CD4-positive, alpha-beta T cell treated with Interleukin-12 subunit alpha and Interleukin-12 subunit beta, for 1 hour (primary cell): ENCODE results near the gene P2RY1.
"Not testable (repeated sequence)": the region's sequence is repeated elsewhere in the genome, so short reads cannot be mapped to it uniquely, and the experiment has no call there.

ENCODE experiments used
- DNase-seq: peaks from one replicate; pipeline ENCODE4 v3.0.0-alpha.2; 2020

The P2RY1 gene

DNA sequence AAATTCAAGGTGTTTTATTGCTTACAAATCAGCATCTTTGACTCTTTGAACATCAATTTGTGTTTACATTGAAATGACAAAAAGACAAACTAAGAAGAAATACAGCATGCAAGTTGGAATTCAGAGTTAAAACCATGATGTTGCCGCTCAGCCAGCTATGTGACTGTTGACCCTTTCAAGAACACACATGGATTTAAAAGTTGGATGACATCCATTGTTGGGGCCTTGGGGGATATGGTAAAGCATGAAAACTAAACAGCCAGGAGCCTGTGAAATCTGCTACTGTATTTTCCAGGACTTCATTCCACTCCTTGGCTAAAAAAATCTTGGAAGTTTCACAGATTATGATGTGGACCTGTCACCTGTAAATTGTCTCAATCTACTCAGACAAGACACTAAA lies 4.6 kb downstream of the P2RY1 start:
- DNase-seq = no peak

DNA sequence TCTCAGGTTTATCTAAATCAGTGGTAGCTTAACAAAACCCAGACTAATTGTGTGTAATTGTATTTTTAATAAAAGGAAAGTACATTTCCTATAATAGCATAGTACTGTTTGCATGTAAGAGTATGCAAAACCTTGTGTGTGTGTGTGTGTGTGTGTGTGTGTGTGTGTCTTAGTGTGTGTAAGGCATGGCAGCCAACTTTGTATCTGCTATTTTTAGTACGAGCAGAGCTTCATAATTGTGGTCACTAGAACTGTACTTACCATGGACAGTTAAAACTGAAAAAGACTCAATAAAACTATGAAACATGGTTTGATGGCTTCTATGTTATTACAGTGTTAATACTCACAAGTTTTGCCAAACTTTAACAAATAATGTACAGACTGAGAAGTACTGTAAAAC lies 6.2 kb downstream of the P2RY1 start:
- DNase-seq = no peak

DNA sequence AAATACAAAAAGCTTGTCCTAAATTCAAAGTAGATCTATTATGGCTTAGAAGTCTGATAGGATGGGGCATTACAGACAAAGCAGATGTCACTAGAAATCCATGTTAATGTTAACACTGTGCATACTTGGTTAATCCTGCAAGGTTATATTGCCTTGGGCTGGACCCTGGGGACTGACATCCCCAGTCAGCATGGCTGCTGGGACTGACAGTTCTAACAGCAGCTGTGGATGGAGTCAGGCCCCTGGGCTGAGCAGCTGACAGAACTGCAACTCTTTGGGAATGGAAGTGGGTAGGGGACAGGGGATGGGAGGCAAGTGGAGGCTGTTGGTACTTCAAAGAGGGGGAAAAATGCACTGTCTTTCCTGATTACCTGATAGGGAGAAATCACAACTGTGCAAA lies 7.5 kb downstream of the P2RY1 start:
- DNase-seq = no peak

DNA sequence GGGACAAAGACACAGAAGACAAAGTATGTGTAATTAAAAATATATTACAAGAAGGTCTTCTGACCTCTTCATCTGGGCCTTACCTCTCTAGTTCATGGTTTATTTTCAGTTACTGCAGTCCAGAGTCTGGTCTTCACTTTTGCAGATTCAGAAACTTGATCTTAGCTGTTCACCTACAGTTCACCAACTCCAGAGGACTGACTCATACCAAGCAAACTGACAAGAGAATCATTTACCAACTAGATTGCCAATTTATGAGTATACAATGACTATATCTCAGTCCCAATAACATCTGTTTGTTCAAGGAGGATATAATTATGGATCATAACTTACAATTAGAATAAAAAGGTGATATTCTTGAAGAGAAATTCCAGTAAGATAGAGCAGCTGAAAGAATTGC lies 9.0 kb downstream of the P2RY1 start:
- DNase-seq = no peak

DNA sequence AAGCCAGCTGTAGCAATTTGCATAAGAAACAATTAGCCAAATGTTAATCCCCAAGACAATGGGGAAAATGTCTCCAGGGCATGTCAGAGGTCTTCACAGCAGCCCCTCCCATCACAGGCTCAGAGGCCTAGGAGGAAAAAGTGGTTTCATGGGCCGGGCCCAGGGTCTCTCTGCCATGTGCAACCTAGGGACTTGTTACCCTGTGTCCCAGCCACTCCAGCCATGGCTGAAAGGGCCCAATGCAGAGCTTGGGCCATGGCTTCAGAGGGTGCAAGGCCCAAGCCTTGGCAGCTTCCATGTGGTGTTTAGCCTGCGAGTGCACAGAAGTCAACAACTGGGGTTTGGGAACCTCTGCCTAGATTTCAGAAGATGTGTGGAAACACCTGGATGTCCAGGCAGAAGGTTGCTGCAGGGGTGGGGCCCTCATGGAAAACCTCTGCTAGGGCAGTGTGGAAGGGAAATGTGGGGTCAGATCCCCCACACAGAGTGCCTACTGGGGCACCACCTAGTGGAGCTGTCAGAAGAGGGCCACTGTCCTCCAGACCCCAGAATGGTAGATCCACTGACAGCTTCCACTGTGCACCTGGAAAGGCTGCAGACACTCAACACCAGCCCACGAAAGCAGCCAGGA lies 11.8 kb downstream of the P2RY1 start:
- not testable (repeated sequence) for DNase-seq

DNA sequence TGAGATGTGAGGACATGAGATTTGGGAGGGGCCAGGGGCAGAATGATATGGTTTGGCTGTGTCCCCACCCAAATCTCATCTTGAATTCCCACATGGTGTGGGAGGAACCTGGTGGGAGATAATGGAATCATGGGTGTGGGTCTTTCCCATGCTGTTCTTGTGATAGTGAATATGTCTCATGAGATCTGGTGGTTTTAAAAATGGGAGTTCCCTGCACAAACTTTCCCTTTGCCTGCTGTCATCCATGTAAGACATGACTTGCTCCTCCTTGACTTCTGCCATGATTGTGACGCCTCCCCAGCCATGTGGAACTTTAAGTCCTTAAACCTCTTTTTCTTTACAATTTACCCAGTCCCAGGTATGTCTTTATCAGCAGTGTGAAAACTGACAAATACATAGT lies 12.7 kb downstream of the P2RY1 start:
- not testable (repeated sequence) for DNase-seq

DNA sequence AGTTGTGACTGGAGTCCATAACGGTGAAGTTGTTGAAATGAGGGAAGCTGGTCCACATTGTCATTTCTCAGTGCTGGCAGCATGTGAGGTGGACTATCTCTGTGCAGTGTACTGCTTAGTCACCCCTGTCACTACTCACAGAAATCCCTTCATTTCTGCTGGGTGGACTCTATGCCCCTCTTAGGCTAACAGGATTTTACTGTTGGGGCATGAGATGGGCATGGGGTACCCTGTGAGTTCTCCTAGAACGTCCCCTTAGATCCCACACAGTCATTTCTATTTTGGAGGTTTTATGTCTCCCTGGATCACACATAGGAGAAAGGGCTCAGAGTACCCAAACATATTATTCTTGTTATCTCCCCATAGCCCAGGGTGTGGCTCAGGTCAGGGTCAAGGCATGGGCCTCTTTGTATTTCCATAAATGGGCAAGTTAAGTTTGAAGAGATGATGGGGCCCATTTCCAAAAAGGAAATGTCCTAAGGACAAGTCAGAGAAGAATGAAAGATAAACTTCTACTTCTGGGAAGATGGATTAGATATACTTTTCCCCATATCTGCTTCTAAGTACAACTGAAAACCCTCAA lies 15.2 kb downstream of the P2RY1 start:
- no peak for DNase-seq

DNA sequence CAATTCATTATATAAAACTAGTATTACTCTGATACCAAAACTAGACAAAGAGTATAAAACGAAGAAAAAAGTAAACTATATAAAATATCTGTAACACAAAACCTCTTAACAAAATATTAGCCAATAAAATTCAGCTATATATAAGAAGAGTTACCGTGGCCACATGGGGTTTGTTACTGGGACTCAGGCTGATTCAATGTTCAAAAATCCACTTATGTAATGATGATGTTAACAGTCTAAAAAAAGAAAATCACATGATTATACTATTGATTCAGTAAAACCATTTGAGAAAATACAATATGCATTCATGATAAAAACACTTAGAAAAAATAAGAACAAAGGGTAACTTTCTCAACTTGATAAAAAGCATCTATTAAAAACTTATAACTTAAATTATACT lies 18.3 kb downstream of the P2RY1 start:
- no peak for DNase-seq

DNA sequence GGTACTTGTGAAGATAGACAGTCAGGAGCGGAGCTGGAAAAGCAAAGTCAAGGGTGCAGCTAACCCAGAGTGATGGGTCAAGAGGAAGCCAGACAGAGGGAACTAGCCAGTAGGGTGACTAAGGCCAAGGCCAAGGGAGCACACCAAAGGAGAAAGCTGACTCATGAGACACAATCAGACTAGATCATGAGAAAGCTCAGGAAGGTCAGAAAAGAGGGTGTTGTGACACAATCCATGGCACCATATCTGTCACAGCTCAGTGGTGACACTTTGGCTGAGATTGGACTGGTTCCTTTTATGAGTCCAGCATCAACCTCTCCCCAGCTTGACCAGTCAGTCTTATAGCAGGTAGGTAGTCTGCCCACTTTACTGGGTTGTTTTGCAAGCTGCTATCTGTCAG lies 22.2 kb downstream of the P2RY1 start:
- DNase-seq = no peak

DNA sequence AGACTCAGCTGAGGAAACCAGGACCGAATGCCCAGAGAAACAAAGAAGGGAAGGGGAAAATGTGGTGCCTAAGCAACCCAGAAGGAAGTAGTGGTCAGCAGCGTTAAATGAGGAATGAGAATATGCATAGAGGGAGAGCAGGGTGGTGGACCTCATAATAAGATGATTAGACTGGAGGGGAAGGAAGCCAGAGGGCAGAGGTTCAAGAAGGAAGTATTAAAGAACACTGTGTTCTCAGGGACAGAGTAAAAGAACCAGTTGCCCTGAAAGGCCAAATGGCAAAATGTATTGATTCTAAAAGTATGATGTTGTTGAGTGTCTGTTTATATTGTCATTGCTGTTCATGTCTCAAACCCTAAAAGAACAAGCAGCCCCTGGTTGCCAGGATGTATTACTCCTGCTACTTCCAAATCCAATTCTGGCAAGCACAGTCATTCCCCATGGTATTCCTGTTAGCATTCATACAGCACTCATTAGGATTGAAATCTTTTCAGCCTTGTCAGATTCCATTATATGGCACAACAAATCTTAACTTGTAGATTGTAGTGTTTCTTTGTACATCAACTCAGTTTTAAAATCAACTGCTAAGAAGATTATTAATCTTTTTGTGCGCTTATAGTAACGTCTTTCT lies 23.4 kb downstream of the P2RY1 start:
- no peak for DNase-seq

DNA sequence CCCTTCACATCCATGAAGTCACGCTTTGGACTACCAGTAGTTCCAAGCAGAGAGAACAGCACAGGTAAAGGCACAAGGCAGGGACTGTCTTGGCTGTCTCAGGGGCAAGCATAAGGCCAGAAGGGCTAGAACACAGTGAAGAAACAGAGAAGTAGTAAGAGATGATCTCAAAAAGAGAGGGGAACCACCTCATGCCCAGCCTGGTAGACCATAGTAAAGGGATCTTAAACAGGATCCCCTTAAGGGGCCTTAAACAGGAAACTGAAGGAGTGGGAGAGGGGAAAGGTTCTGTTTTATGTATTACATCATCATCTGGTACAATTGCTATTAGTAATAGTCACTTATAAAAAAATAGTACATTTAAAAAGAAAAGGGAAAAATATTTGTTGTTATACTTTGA lies 25.8 kb downstream of the P2RY1 start:
- DNase-seq = no peak

DNA sequence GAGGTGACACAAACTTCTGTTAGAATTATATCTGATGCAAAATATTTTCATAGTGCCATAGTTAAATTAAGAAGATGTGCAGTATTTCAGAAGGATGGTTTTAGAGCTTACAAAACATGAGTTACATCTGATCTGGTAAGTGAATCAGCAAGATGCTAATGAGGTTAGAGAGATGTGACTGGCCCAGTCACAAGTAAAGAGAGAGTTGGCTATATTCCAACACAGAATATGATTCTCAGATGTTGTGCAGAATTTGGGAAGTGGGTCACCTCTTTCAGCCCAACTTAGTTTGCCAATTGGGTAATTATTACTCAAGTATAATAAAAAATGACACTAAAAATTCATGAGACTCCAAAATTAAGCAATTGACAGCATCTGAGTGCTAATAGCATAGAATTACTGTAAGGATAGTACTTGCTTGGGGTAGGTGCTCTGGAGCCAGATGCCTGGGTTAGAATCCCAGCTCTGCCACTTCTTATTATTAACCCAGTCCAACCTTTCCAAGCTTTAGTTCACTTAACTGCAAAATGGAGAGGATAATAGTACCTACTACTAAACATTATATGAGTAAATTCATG lies 30.8 kb downstream of the P2RY1 start:
- DNase-seq = no peak

DNA sequence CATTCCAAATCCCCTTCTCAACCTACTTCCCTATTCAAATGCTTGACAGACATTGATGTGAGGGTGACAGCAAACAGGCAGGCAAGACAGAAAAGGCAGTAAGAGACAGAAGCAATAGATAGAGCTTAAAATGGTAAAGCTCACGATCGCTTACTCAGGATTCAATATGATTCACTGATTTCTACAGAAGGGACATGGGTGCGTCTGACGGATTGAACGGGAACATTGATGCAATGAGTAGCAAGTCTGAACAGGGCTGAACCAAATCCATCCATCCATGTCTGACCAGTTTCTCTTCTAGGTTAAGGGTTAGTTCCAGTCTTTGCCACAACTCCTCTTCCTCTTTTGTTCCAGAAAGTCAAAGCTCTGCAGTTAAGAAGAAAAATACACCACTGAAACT lies 35.1 kb downstream of the P2RY1 start:
- no peak for DNase-seq

DNA sequence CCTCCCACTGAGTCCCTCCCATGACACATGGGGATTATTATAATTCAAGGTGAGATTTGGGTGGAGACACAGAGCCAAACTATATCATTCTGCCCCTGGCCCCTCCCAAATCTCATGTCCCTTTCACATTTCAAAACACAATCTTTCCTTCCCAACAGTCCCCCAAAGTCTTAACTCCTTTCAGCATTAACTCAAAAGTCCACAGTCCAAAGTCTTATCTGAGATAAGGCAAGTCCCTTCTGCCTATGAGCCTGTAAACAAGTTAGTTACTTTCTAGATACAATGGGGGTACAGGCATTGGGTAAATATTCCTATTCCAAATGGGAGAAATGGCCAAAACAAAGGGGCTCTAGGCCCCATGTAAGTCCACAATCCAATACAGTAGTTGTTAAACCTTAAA lies 38.4 kb downstream of the P2RY1 start:
- DNase-seq = not testable (repeated sequence)

DNA sequence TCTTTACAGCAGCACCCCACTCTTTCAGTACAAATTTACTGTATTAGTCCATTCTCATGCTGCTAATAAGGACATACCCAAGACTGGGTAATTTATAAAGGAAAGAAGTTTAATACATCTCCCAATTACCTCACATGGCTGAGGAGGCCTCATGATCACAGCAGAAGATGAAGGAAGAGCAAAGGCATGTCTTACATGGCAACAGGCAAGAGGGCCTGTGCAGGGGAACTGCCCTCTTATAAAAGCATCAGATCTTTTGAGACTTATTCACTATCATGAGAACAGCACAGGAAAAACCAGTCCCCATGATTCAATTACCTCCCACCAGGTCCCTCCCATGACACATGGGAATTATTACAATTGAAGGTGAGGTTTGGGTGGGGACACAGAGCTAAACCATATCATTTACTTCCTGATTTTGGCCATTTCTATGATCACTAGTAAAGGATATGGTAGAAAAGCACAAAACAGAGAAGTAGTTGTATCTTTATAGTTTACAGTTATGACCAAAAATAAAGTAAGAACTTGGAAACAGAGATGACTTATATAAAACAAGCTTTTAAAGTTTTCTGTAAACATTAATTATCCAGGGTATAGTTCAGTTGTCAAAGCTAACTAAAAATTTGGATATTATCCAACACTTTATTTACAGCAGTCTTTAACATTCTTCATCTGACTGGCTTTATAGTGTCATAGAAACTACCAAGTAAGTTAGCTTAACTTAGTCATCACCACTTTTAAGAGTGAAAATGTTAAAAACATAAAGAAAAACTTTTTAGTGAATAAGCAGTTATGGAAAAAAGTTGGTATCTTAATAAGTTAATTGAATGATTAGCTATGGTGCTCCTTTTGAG lies 40.2 kb downstream of the P2RY1 start:
- DNase-seq = no peak

DNA sequence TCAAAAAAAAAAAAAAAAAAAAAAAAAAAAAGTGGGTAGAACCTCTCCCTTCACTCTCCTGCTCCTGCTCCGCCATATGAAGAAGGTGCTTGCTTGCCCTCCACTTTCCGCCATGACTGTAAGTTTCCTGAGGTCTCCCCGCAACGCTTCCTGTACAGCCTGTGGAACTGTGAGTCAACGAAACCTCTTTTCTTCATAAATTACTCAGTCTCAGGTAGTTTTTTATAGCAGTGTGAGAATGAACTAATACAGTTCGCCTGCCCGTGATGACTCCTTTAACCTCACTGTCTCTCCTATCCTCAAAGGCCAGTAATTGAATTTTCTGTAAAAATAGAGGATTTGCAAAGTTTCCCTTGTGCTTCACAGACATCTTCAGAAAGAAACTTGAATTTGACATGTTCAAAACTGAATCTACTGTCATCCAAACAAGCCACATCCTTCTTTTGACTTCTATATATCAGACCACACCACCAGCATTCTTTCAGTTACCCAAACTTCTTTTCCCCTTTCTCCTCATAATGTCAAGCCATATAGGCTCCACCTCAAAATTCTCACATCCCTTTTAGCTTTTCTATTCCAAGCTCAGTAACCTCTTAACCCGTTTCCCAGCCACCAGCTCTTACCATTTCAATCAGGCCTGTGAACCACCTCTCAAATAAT lies 44.3 kb downstream of the P2RY1 start:
- no peak for DNase-seq

DNA sequence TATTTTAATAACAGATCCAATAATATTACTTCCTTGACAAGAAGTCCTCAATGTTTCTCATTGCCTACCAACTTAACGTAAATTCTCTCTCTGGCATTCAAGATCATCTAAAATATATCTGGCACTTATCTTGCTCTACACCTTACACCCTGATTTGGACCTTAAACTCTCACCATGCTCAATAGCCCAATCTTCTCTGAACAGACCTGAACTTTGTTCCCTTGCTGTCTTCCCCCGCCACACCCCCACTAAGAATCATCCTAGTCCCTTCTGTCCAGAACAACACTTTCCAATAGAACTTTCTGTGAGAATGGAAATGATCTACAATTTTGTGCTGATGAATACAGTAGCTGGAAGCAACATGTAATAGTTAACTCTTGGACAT lies 44.9 kb downstream of the P2RY1 start:
- DNase-seq = no peak

DNA sequence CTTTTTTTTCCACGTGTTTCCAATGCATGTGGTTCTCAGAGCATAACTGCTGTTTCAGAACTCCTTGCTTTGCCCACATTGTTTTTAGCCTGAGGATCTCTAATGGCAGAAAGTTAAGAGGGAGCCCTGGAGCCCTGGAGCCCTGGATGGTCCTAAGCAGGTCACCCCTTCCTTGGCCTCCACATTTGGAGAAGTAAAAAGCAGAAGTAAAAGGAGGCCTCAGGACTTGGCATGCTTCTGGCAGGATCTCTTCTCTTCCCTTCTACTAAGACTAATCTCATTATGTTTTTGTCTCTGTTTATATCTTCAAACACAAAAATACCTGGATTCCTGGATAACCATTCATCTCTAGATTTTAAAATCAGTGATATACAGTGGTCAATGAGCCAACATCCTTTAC lies 50.1 kb downstream of the P2RY1 start:
- no peak for DNase-seq
